ENCODE data around the gene DDR2.
"Not testable (repeated sequence)": the region's sequence is repeated elsewhere in the genome, so short reads cannot be mapped to it uniquely, and the experiment has no call there.

The DDR2 gene

GRCh38 chr1:162788783-162789182 is 156.5 kb downstream of the DDR2 start:
- not testable (repeated sequence) for DNase-seq

- peak; percentile 79 to 83 (median 82) for DNase-seq
These were observed 158.2 kb downstream of the DDR2 start, which contains the start of gene HSD17B7 for GRCh38 chr1:162790303-162790984. Gene HSD17B7, plus strand, starts transcription at chr1:162790702. Its CDS starts 99 bp downstream, at chr1:162790801.

- peak in 2 of 4 experiments; percentile 4 to 10 for DNase-seq
These were observed 158.7 kb downstream of the DDR2 start for GRCh38 chr1:162790985-162791357.

- DNase-seq, result not testable (repeated sequence)
These were observed 162.0 kb downstream of the DDR2 start for GRCh38 chr1:162794284-162794683.

- DNase-seq, result not testable (repeated sequence)
These were observed 164.5 kb downstream of the DDR2 start for GRCh38 chr1:162796617-162797279.

- peak in 2 of 4 experiments; percentile 9 to 16 for DNase-seq
These were observed 167.9 kb downstream of the DDR2 start for GRCh38 chr1:162799995-162800830.

- not testable (repeated sequence) for DNase-seq
These were observed 175.2 kb downstream of the DDR2 start for GRCh38 chr1:162807503-162807902.

GRCh38 chr1:162812357-162812756 is 180.1 kb downstream of the DDR2 start:
- DNase-seq, result not testable (repeated sequence)

- not testable (repeated sequence) for DNase-seq
These were observed 185.9 kb downstream of the DDR2 start for GRCh38 chr1:162818136-162818535.

- DNase-seq, result not testable (repeated sequence)
These were observed 186.4 kb downstream of the DDR2 start for GRCh38 chr1:162818666-162819065.

GRCh38 chr1:162822391-162823200 is 190.3 kb downstream of the DDR2 start:
- no peak for DNase-seq

- DNase-seq, result no peak
These were observed 191.0 kb downstream of the DDR2 start for GRCh38 chr1:162823231-162823630.

- DNase-seq, result no peak
These were observed 191.7 kb downstream of the DDR2 start for GRCh38 chr1:162823771-162824525.

- DNase-seq, result no peak
These were observed 197.0 kb downstream of the DDR2 start for GRCh38 chr1:162829268-162829667.

- DNase-seq, result no peak
These were observed 200.2 kb downstream of the DDR2 start for GRCh38 chr1:162832470-162832869.

GRCh38 chr1:162835157-162835899 is 203.1 kb downstream of the DDR2 start:
- DNase-seq, result no peak
